Measurements from ENCODE around the gene CLDN5.

Gene CLDN5

DNA sequence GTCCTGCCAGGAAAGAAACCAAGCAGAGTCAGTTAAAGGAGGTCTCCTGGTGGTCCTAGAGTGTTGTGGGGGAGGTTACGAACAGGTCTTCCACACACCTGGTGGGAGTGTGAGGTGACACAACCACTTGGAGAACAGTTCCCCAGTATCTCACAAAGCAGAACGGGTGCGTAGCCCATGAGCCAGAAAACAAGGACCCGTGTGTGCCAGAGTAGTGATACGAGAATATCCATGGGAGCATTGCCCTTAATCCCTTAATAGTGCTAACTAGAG, 21.7 kb upstream of the CLDN5 start:
- TF ChIP-seq, protein P1, sequence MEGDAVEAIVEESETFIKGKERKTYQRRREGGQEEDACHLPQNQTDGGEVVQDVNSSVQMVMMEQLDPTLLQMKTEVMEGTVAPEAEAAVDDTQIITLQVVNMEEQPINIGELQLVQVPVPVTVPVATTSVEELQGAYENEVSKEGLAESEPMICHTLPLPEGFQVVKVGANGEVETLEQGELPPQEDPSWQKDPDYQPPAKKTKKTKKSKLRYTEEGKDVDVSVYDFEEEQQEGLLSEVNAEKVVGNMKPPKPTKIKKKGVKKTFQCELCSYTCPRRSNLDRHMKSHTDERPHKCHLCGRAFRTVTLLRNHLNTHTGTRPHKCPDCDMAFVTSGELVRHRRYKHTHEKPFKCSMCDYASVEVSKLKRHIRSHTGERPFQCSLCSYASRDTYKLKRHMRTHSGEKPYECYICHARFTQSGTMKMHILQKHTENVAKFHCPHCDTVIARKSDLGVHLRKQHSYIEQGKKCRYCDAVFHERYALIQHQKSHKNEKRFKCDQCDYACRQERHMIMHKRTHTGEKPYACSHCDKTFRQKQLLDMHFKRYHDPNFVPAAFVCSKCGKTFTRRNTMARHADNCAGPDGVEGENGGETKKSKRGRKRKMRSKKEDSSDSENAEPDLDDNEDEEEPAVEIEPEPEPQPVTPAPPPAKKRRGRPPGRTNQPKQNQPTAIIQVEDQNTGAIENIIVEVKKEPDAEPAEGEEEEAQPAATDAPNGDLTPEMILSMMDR (IDR thresholded peaks at IDR 0.05; ENCODE audit: low read depth, low read length) = no peak
- Histone ChIP-seq H3K27ac (no peak overlapping the region), H3K4me3 (ENCODE audit: low read depth, low read length) (no peak overlapping the region), H3K36me3 (no peaks in the 10 kb centered on the region), H3K9me3 (ENCODE audit: severe bottlenecking) (no peaks in the 10 kb centered on the region), H3K27me3 (ENCODE audit: insufficient read depth, low read depth, severe bottlenecking) (no peaks in the 10 kb centered on the region)
- no peak for DNase-seq

DNA sequence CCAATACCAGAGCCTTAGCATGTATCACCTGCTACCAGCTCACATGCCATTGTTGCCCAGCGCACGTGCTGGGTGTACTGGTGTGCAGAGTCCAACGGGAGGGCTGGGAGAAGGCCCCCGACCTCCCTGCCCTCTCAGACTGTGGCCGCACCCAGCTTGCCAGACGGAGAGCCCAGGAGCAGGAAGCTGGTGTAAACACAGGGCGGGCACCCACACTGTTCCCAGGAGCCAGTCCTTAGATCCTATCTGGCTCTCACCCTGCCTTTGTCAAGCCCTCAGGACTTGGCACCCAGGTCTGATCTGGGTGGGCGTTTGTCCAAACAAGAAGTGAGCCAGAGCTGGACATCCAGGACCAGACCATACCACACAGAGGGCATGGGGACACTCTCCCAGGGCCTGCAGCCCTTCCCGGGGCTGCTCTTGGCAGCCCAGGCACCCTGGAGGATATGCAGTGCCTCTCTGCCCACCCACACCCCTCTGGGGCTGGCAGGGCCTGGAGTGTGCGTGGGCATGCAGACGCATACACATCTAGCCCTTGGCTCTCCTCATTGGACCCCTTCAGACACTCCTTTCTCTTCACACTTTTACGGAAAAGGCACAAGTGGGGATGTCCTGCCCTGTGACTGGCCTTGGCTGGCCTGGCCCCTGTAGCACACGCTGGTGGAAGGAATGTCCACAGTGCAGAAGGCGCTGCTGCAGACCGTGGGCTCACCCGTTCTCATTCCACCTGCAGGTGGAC, 19.9 kb upstream of the CLDN5 start:
- TF ChIP-seq, protein P1 (IDR thresholded peaks at IDR 0.05; ENCODE audit: low read depth, low read length) = no peak
- H3K27ac ChIP-seq = no peak overlapping the region
- H3K4me3 ChIP-seq (ENCODE audit: low read depth, low read length) = no peak overlapping the region

DNA sequence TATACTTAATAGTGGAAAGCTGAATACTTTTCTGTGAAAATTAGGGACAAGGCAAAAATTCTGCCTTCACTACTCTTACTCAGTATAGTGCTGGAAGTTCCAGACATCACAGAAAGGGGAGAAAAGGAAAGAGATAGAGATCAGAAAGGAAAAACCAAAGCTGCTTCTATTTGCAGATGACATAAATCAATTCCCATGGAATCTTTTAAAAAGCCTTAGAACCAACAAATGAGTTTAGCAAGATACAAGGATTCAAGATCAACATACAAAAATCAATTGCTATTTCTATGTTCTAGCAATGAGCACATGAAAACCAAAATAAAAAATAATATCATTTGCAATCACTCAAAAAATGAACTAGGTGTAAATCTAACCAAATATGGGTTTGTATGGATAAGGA, 16.2 kb upstream of the CLDN5 start:
- H3K9me3 ChIP-seq (ENCODE audit: severe bottlenecking) = no peaks in the 10 kb centered on the region
- H3K27ac ChIP-seq = no peak overlapping the region
- no peak overlapping the region for H3K4me3 ChIP-seq (ENCODE audit: low read depth, low read length)
- no peak for DNase-seq
- TF ChIP-seq, protein P1 (IDR thresholded peaks at IDR 0.05; ENCODE audit: low read depth, low read length) = no peak
- H3K27me3 ChIP-seq (ENCODE audit: insufficient read depth, low read depth, severe bottlenecking) = no peaks in the 10 kb centered on the region
- no peaks in the 10 kb centered on the region for H3K36me3 ChIP-seq

More for the DNA sequence above, 19.9 kb upstream of the CLDN5 start:
- H3K36me3 ChIP-seq = no peaks in the 10 kb centered on the region
- H3K9me3 ChIP-seq (ENCODE audit: severe bottlenecking) = no peaks in the 10 kb centered on the region
- H3K27me3 ChIP-seq (ENCODE audit: insufficient read depth, low read depth, severe bottlenecking) = no peaks in the 10 kb centered on the region
- no peak for DNase-seq

DNA sequence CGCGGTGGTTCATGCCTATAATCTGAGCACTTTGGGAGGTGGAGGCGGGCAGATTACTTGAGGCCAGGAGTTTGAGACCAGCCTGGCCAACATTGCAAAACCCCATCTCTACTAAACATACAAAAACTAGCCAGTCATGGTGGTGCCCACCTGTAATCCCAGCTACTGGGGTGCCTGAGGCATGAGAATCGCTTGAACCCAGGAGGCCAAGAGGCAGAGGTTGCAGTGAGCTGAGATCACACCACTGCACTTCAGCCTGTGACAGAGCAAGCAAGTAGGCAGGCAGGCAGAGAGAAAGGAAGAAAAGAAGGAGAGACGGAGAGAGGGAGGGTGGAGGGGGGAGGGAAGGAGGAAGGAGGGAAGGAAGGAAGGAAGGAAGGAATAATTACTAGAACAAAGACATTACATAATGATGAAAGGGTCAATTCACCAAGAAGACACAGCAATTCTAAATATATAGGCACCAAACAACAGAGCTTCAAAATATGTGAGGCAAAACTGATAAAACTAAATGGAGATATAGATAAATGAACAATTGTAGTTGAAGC, 13.8 kb upstream of the CLDN5 start:
- DNase-seq = no peak
- TF ChIP-seq, protein P1 (IDR thresholded peaks at IDR 0.05; ENCODE audit: low read depth, low read length) = no peak
- H3K27ac ChIP-seq = no peak overlapping the region
- no peaks in the 10 kb centered on the region for H3K36me3 ChIP-seq
- H3K4me3 ChIP-seq (ENCODE audit: low read depth, low read length) = no peak overlapping the region
- H3K27me3 ChIP-seq (ENCODE audit: insufficient read depth, low read depth, severe bottlenecking) = no peaks in the 10 kb centered on the region
- no peaks in the 10 kb centered on the region for H3K9me3 ChIP-seq (ENCODE audit: severe bottlenecking)

DNA sequence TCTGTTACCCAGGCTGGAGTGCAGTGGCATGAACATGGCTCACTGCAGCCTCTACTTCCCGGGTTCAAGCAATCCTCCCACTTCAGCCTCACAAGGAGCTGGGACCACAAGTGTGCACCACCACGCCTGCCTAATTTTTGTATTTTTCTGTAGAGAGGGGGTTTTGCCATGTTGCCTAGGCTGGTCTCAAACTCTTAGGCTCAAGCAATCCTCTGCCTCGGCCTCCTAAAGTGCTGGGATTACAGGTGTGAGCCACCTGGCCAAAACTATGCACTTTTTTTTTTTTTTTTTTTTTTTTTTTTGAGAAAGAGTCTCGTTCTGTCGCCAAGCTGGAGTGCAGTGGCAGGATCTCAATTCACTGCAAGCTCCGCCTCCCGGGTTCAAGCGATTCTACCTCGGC, 12.4 kb upstream of the CLDN5 start:
- H3K27ac ChIP-seq = no peak overlapping the region
- TF ChIP-seq, protein P1 (IDR thresholded peaks at IDR 0.05; ENCODE audit: low read depth, low read length) = no peak
- H3K36me3 ChIP-seq = no peaks in the 10 kb centered on the region
- no peaks in the 10 kb centered on the region for H3K9me3 ChIP-seq (ENCODE audit: severe bottlenecking)
- DNase-seq = no peak
- no peaks in the 10 kb centered on the region for H3K27me3 ChIP-seq (ENCODE audit: insufficient read depth, low read depth, severe bottlenecking)
- no peak overlapping the region for H3K4me3 ChIP-seq (ENCODE audit: low read depth, low read length)

DNA sequence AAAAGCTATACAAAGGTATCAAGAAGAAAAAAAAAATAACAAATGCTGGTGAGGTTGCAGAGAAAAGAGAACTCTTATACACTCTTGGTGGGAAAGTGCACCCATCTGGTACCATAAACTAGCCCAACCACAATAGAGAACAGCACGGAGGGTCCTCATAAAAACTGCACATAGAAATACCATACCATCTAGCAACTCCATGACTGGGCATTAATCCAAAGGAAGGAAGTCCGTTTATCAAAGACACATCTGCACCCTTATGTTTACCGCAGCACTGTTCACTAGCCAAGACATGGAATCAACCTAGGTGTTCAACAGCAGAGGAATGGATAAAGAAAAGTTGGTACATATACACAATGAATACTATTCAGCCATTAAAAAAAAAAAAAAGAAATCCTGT, 10.8 kb upstream of the CLDN5 start:
- TF ChIP-seq, protein P1 (IDR thresholded peaks at IDR 0.05; ENCODE audit: low read depth, low read length) = no peak
- Histone ChIP-seq H3K4me3 (ENCODE audit: low read depth, low read length) (no peak overlapping the region), H3K27ac (no peak overlapping the region), H3K9me3 (ENCODE audit: severe bottlenecking) (no peaks in the 10 kb centered on the region), H3K36me3 (no peaks in the 10 kb centered on the region), H3K27me3 (ENCODE audit: insufficient read depth, low read depth, severe bottlenecking) (no peaks in the 10 kb centered on the region)
- no peak for DNase-seq
